ENCODE data around the gene ANKLE2. TPM values are rescaled to one million over a fixed set of nuclear protein-coding genes. Genes with fewer than 3 reads are reported as not detected.

The ANKLE2 gene
- total and polyA plus RNA-seq, 10 of the 15 experiments (the other 5 are each of a cell fraction or from before 2014, with no cell fraction given): 4.3 to 89.4 (median 53.0) TPM

DNA sequence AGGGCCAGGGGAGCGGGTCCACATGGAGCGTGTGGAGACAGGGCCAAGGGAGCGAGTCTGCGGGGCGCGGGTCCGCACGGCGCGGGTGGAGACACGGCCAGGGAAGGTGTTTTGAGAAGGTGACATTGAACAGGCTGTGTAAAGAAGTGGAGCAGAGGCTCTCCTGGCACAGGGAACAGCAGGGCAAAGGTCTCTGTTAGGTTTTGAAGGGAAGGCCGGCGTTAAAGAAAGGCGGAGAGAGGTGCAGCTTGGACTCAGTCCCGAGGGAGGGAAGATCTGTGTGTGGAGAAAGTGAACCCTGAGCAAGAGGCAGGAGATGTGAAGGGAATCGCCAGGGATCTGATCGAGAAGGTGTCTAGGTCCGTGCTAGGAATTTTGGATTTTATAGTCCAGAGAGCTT lies 72.4 kb downstream of the ANKLE2 start:
- Histone ChIP-seq H3K79me2 (ENCODE audit: control insufficient read depth, insufficient read depth, low read length) (peaks cover 35% of the 10 kb centered on the region), H3K9me3 (replicated peaks; ENCODE audit: control insufficient read depth, insufficient read depth, low read length) (peaks cover 5% of the 10 kb centered on the region; the same call in 2 of the 3 replicates), H3K27me3 (replicated peaks in 1 of 2; ENCODE audit: control insufficient read depth in 2 of 2, insufficient read depth in 2 of 2, low read length in 1 of 2) (no peaks in the 10 kb centered on the region), H3K4me2 (ENCODE audit: control insufficient read depth, insufficient read depth) (peak overlapping the region; percentile 22; the same call in 1 of the 2 replicates), H2AFZ (ENCODE audit: control insufficient read depth, low read depth, low read length) (no peak overlapping the region), H3K27ac (ENCODE audit: control insufficient read depth, insufficient read depth) (no peak overlapping the region), H3K4me3 (no peak overlapping the region), H3K9ac (ENCODE audit: control insufficient read depth, insufficient read depth, low read length) (no peak overlapping the region), H3K36me3 (ENCODE audit: control insufficient read depth in 2 of 2, insufficient read depth in 2 of 2, low read length in 1 of 2) (peaks cover 0 to 3% of the 10 kb centered on the region in 2 experiments; a peak in 2 of 4 replicates), H3K4me1 (ENCODE audit: control insufficient read depth, insufficient read depth, low read length) (peaks cover 5% of the 10 kb centered on the region), H4K20me1 (ENCODE audit: control insufficient read depth, insufficient read depth) (no peaks in the 10 kb centered on the region)
- BruUV-seq (replicated peaks): no TSS peak
- RAD21 ChIA-PET (ENCODE audit: unreplicated experiment): no interaction called here
- TF ChIP-seq SMC3 (IDR thresholded peaks at IDR 0.05; ENCODE audit: borderline replicate concordance, low read length) (no peak), SPI1 (IDR thresholded peaks at IDR 0.05; ENCODE audit: borderline replicate concordance, insufficient read depth, low read depth, low read length) (no peak), EZH2 (IDR thresholded peaks at IDR 0.05; ENCODE audit: borderline replicate concordance, control insufficient read depth, low read depth, low read length) (no peak), ETV6 (conservative IDR thresholded peaks at IDR 0.05 in 1 of 2, IDR thresholded peaks at IDR 0.05 in 1 of 2; ENCODE audit: borderline replicate concordance in 1 of 2, low read depth in 1 of 2) (no peak), TCF12 (IDR thresholded peaks at IDR 0.05; ENCODE audit: low read depth, low read length) (no peak), POLR2AphosphoS5 (IDR thresholded peaks at IDR 0.05; ENCODE audit: low read length) (no peak), HDGF (IDR thresholded peaks at IDR 0.05) (no peak), ASH2L (IDR thresholded peaks at IDR 0.05; ENCODE audit: borderline replicate concordance, low read depth) (no peak), RELA (IDR thresholded peaks at IDR 0.05; ENCODE audit: borderline replicate concordance, partially characterized antibody) (no peak), NFYB (IDR thresholded peaks at IDR 0.05; ENCODE audit: insufficient read depth, low read depth, low read length) (no peak), CREB1 (IDR thresholded peaks at IDR 0.05; ENCODE audit: low read depth) (no peak), RFX5 (IDR thresholded peaks at IDR 0.05; ENCODE audit: low read depth, low read length) (no peak), ZSCAN29 (IDR thresholded peaks at IDR 0.05) (no peak)
- TF ChIP-seq, protein P1, sequence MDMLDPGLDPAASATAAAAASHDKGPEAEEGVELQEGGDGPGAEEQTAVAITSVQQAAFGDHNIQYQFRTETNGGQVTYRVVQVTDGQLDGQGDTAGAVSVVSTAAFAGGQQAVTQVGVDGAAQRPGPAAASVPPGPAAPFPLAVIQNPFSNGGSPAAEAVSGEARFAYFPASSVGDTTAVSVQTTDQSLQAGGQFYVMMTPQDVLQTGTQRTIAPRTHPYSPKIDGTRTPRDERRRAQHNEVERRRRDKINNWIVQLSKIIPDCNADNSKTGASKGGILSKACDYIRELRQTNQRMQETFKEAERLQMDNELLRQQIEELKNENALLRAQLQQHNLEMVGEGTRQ (IDR thresholded peaks at IDR 0.05; ENCODE audit: borderline replicate concordance, low read depth, low read length): no peak
- in situ Hi-C loops (cut with MboI) (no loop called here), intact Hi-C loops (cut with micrococcal nuclease; ENCODE audit: unreplicated experiment) (no loop called here)
- DNase-seq (ENCODE audit: low read depth, low spot score) (no peak), ATAC-seq (no peak), FAIRE-seq (no peak)
- POLR2A ChIA-PET: interaction anchor here (0.6 kb wide), 1 partner anchor 20 kb away, joined by 7 read pairs; no protein-coding TSS in a partner anchor
- WGBS (ENCODE audit: insufficient coverage, insufficient replicate concordance, low lambda C conversion rate, missing lambda C conversion rate): 98% methylated on average over 18 of the region's 18 CpGs
- CTCF ChIA-PET: no interaction called here
- SMC1A ChIA-PET (ENCODE audit: uncharacterized antibody, unreplicated experiment): no interaction called here
